ENCODE measurements around the gene C11orf58.

Gene C11orf58

GRCh38 chr11:16805938-16806337 lies 67.5 kb downstream of the C11orf58 start:
- DNase-seq = no peak

- DNase-seq = no peak
These were observed 68.3 kb downstream of the C11orf58 start for GRCh38 chr11:16806791-16807190.

- DNase-seq = peak; percentile 79
These were observed 68.9 kb downstream of the C11orf58 start for GRCh38 chr11:16807306-16807705.
